Measurements from ENCODE around the gene NLGN3. TPM values are rescaled to one million over a fixed set of nuclear protein-coding genes. Genes with fewer than 3 reads are reported as not detected.

NLGN3 gene
- total RNA-seq, 1 experiment from 2014 or later, result 0.28 TPM

GRCh38 chrX:71168134-71168533, 23.5 kb downstream of the NLGN3 start:
- H3K36me3 ChIP-seq (ENCODE audit: control insufficient read depth, insufficient read depth, low read length), result no peaks in the 10 kb centered on the region
- no peak overlapping the region for H3K27ac ChIP-seq (ENCODE audit: low read length)
- DNase-seq (ENCODE audit: low read depth, low spot score), result no peak
- no TSS peak for BruUV-seq (replicated peaks)
- H3K4me1 ChIP-seq (ENCODE audit: control insufficient read depth, insufficient read depth, low read length), result no peaks in the 10 kb centered on the region
- in situ Hi-C loops (cut with HindIII; ENCODE audit: low pct_unique_long_range_greater_than_20kb, low sequenced_read_pairs) (no loop called here), intact Hi-C loops (cut with micrococcal nuclease; ENCODE audit: unreplicated experiment) (no loop called here)
- H3K27me3 ChIP-seq (ENCODE audit: control insufficient read depth, insufficient read depth, low read length), result no peaks in the 10 kb centered on the region
- ChIA-PET CTCF (no interaction called here), POLR2A (no interaction called here)
- no peak overlapping the region for H3K4me3 ChIP-seq (ENCODE audit: low read depth in 2 of 2, low read length in 2 of 2)
- H3K9me3 ChIP-seq (ENCODE audit: control insufficient read depth, insufficient read depth, low read depth, low read length), result no peaks in the 10 kb centered on the region
- no peak for TF ChIP-seq SIN3A (IDR thresholded peaks at IDR 0.05; ENCODE audit: borderline replicate concordance, insufficient read depth, low read depth, low read length)
- no peak for TF ChIP-seq TCF7L2 (IDR thresholded peaks at IDR 0.05; ENCODE audit: low read depth, low read length)
- TF ChIP-seq REST (IDR thresholded peaks at IDR 0.05; ENCODE audit: insufficient read depth in 1 of 2, low read depth in 2 of 2, low read length in 1 of 2), result no peak
- no peak for ATAC-seq

GRCh38 chrX:71169586-71169985, 24.9 kb downstream of the NLGN3 start:
- Histone ChIP-seq H3K4me3 (ENCODE audit: low read depth in 2 of 2, low read length in 2 of 2) (no peak overlapping the region), H3K4me1 (ENCODE audit: control insufficient read depth, insufficient read depth, low read length) (no peaks in the 10 kb centered on the region), H3K27me3 (ENCODE audit: control insufficient read depth, insufficient read depth, low read length) (no peaks in the 10 kb centered on the region), H3K27ac (ENCODE audit: low read length) (no peak overlapping the region), H3K36me3 (ENCODE audit: control insufficient read depth, insufficient read depth, low read length) (no peaks in the 10 kb centered on the region), H3K9me3 (ENCODE audit: control insufficient read depth, insufficient read depth, low read depth, low read length) (no peaks in the 10 kb centered on the region)
- POLR2A ChIA-PET, result no interaction called here
- no TSS peak for BruUV-seq (replicated peaks)
- intact Hi-C loops (cut with micrococcal nuclease; ENCODE audit: unreplicated experiment), result no loop called here
- TF ChIP-seq REST (IDR thresholded peaks at IDR 0.05; ENCODE audit: insufficient read depth in 1 of 2, low read depth in 2 of 2, low read length in 1 of 2) (no peak), SIN3A (IDR thresholded peaks at IDR 0.05; ENCODE audit: borderline replicate concordance, insufficient read depth, low read depth, low read length) (no peak), TCF7L2 (IDR thresholded peaks at IDR 0.05; ENCODE audit: low read depth, low read length) (no peak), POLR2AphosphoS5 (IDR thresholded peaks at IDR 0.05; ENCODE audit: low read depth, low read length) (no peak)
- TF ChIP-seq, protein P1, sequence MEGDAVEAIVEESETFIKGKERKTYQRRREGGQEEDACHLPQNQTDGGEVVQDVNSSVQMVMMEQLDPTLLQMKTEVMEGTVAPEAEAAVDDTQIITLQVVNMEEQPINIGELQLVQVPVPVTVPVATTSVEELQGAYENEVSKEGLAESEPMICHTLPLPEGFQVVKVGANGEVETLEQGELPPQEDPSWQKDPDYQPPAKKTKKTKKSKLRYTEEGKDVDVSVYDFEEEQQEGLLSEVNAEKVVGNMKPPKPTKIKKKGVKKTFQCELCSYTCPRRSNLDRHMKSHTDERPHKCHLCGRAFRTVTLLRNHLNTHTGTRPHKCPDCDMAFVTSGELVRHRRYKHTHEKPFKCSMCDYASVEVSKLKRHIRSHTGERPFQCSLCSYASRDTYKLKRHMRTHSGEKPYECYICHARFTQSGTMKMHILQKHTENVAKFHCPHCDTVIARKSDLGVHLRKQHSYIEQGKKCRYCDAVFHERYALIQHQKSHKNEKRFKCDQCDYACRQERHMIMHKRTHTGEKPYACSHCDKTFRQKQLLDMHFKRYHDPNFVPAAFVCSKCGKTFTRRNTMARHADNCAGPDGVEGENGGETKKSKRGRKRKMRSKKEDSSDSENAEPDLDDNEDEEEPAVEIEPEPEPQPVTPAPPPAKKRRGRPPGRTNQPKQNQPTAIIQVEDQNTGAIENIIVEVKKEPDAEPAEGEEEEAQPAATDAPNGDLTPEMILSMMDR (IDR thresholded peaks at IDR 0.05), result no peak
- ATAC-seq (no peak), DNase-seq (ENCODE audit: low read depth, low spot score) (no peak)
- CTCF ChIA-PET, result no interaction called here
- in situ Hi-C loops (cut with HindIII; ENCODE audit: low pct_unique_long_range_greater_than_20kb, low sequenced_read_pairs), result no loop called here

Measured in Panc1 (cell line).